OCI-LY1 (cell line): ENCODE data around the gene INPP5A.

Source experiments
- H2AFZ ChIP-seq: fragments of 200-600 bp; sonication (generic), shearing (Covaris generic); 2 replicates; pipeline ENCODE4 v1.6.0; 2014; ENCODE audit warnings: antibody characterized with exemption, mild to moderate bottlenecking, low read length
- H3F3A ChIP-seq: fragments of 200-600 bp; sonication (generic), shearing (Covaris generic); 2 replicates; pipeline ENCODE4 v1.6.0; 2014; ENCODE audit warnings: mild to moderate bottlenecking, antibody characterized with exemption, low read length, moderate library complexity; ENCODE audit not compliant: insufficient read depth
- H3K27ac ChIP-seq: fragments of 200-600 bp; sonication (generic); 2 replicates; pipeline ENCODE4 v1.5.1; 2014; ENCODE audit warnings: low read length, mixed run types, mild to moderate bottlenecking, low read depth; ENCODE audit not compliant: poor library complexity, severe bottlenecking
- H3K27me3 ChIP-seq: fragments of 200-600 bp; sonication (generic); 2 replicates; pipeline ENCODE4 v1.6.0; 2014; ENCODE audit warnings: antibody characterized with exemption, mild to moderate bottlenecking, low read length, moderate library complexity; ENCODE audit not compliant: insufficient read depth
- H3K36me3 ChIP-seq: fragments of 200-600 bp; sonication (generic); 2 replicates; pipeline ENCODE4 v1.6.1; 2014; ENCODE audit warnings: mild to moderate bottlenecking, antibody characterized with exemption, low read length, moderate library complexity, mixed read lengths; ENCODE audit not compliant: insufficient read depth
- H3K4me1 ChIP-seq: fragments of 200-600 bp; sonication (generic); 2 replicates; pipeline ENCODE4 v1.5.1; 2014; ENCODE audit warnings: mild to moderate bottlenecking, low read length, moderate library complexity; ENCODE audit not compliant: insufficient read depth, severe bottlenecking
- H3K4me2 ChIP-seq: fragments of 200-600 bp; sonication (generic), shearing (Covaris generic); 2 replicates; pipeline ENCODE4 v1.6.1; 2014; ENCODE audit warnings: low read length
- H3K4me3 ChIP-seq: fragments of 200-600 bp; sonication (generic); 2 replicates; pipeline ENCODE4 v1.5.1; 2014; ENCODE audit warnings: low read length, low read depth, mild to moderate bottlenecking, mixed read lengths; ENCODE audit not compliant: poor library complexity, severe bottlenecking
- H3K79me2 ChIP-seq: fragments of 200-600 bp; shearing (Covaris generic); 2 replicates; pipeline ENCODE4 v1.6.1; 2016; ENCODE audit warnings: mixed run types, low read length, mixed read lengths; ENCODE audit not compliant: insufficient read depth
- H3K9ac ChIP-seq: fragments of 200-600 bp; sonication (generic), shearing (Covaris generic); 2 replicates; pipeline ENCODE4 v1.6.1; 2014; ENCODE audit warnings: mild to moderate bottlenecking, low read length, mixed read lengths
- H3K9me2 ChIP-seq: fragments of 200-600 bp; sonication (generic), shearing (Covaris generic); 2 replicates; pipeline ENCODE4 v1.6.1; 2014; ENCODE audit warnings: low read depth, mild to moderate bottlenecking, low read length, mixed read lengths
- H3K9me3 ChIP-seq: fragments of 200-600 bp; shearing (Covaris generic); 2 replicates; pipeline ENCODE4 v1.6.1; 2014; ENCODE audit warnings: low read length, mixed read lengths
- H4K20me1 ChIP-seq: fragments of 200-600 bp; sonication (generic), shearing (Covaris generic); 2 replicates; pipeline ENCODE4 v1.6.0; 2016; ENCODE audit warnings: mild to moderate bottlenecking, low read length; ENCODE audit not compliant: insufficient read depth
- CTCF ChIP-seq: fragments of 200-600 bp; sonication (generic), shearing (Covaris generic); IDR thresholded peaks from 2 replicates; pipeline ENCODE4 v1.5.1; 2017; ENCODE audit warnings: mild to moderate bottlenecking, antibody characterized with exemption, low read length, moderate library complexity, mixed read lengths
- EZH2 ChIP-seq: fragments of 200-600 bp; sonication (generic), shearing (Covaris generic); IDR thresholded peaks from 2 replicates; pipeline ENCODE4 v1.8.0; 2017; ENCODE audit warnings: borderline replicate concordance, mixed run types, mild to moderate bottlenecking, antibody characterized with exemption, low read length, moderate library complexity, mixed read lengths

Gene INPP5A

GRCh38 chr10:132739225-132739613, 201.6 kb downstream of the INPP5A start:
- Histone ChIP-seq H3K4me1 (no peaks in the 10 kb centered on the region), H3K79me2 (no peaks in the 10 kb centered on the region), H3K36me3 (no peaks in the 10 kb centered on the region), H3K27me3 (no peaks in the 10 kb centered on the region), H3K9me3 (no peaks in the 10 kb centered on the region), H3K4me2 (no peak overlapping the region), H3K9ac (no peak overlapping the region), H3F3A (no peaks in the 10 kb centered on the region), H2AFZ (no peak overlapping the region), H3K27ac (no peak overlapping the region), H3K4me3 (no peak overlapping the region), H4K20me1 (no peaks in the 10 kb centered on the region), H3K9me2 (no peaks in the 10 kb centered on the region)
- no peak for TF ChIP-seq CTCF
- no peak for TF ChIP-seq EZH2

- Histone ChIP-seq H3K79me2 (no peaks in the 10 kb centered on the region), H4K20me1 (no peaks in the 10 kb centered on the region), H3K9me2 (no peaks in the 10 kb centered on the region), H3K9me3 (no peaks in the 10 kb centered on the region), H3K36me3 (no peaks in the 10 kb centered on the region), H3K4me2 (no peak overlapping the region), H3K4me1 (no peaks in the 10 kb centered on the region), H3K9ac (no peak overlapping the region), H3K4me3 (no peak overlapping the region), H3F3A (no peaks in the 10 kb centered on the region), H3K27me3 (no peaks in the 10 kb centered on the region), H2AFZ (no peak overlapping the region), H3K27ac (no peak overlapping the region)
- no peak for TF ChIP-seq EZH2
- no peak for TF ChIP-seq CTCF
Measured at GRCh38 chr10:132740588-132740987, 203.0 kb downstream of the INPP5A start.

- no peaks in the 10 kb centered on the region for H3F3A ChIP-seq
- H2AFZ ChIP-seq: no peak overlapping the region
- no peaks in the 10 kb centered on the region for H4K20me1 ChIP-seq
- no peak overlapping the region for H3K4me3 ChIP-seq
- H3K27ac ChIP-seq: no peak overlapping the region
- no peaks in the 10 kb centered on the region for H3K9me3 ChIP-seq
- H3K4me2 ChIP-seq: no peak overlapping the region
- TF ChIP-seq CTCF (no peak), EZH2 (no peak)
- H3K27me3 ChIP-seq: no peaks in the 10 kb centered on the region
- no peaks in the 10 kb centered on the region for H3K4me1 ChIP-seq
- H3K79me2 ChIP-seq: no peaks in the 10 kb centered on the region
- H3K9me2 ChIP-seq: no peaks in the 10 kb centered on the region
- no peaks in the 10 kb centered on the region for H3K36me3 ChIP-seq
- no peak overlapping the region for H3K9ac ChIP-seq
Measured at GRCh38 chr10:132742167-132742836, 204.7 kb downstream of the INPP5A start.
